GM23248 (cell line): ENCODE results near the gene STAT5A.

Source experiments
- EZH2 ChIP-seq: fragments of 200-600 bp; sonication (generic); IDR thresholded peaks from 2 replicates; pipeline ENCODE4 v1.6.1; 2018; ENCODE audit warnings: antibody characterized with exemption, mild to moderate bottlenecking; ENCODE audit not compliant: insufficient read depth, poor library complexity, severe bottlenecking
- EZH2phosphoT487 ChIP-seq: fragments of 200-600 bp; sonication (generic); IDR thresholded peaks from 2 replicates; pipeline ENCODE4 v1.6.1; 2018; ENCODE audit warnings: antibody characterized with exemption, moderate library complexity, mild to moderate bottlenecking, low read depth; ENCODE audit not compliant: insufficient read depth

DNA sequence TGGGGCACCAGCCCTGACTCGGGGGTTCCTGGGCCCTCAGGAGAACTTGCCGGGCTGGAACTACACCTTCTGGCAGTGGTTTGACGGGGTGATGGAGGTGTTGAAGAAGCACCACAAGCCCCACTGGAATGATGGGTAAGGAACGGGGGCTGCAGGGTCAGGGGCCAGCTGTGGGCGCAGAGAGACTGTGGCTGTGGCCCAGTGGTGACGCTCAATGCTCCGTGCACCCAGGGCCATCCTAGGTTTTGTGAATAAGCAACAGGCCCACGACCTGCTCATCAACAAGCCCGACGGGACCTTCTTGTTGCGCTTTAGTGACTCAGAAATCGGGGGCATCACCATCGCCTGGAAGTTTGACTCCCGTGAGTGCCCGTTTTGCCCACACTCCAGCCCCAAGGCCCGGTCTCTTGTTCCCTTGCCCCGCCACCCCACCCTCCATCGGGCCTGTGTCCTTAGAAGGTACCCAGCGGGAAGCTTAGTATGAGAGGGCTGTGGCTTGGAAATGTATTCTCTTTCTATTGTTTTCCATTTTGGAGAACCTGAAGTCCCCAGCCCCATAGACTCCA is 19.1 kb downstream of the STAT5A start:
- TF ChIP-seq EZH2 (no peak), EZH2phosphoT487 (no peak)
